T-helper 2 cell treated with Interferon-gamma antibody and Interleukin-4, amounts not matched to agents 100 ng/mL and 5 ng/mL, for 36 hours (primary cell): ENCODE measurements around the gene RHOT1. TPM values are rescaled to one million over a fixed set of nuclear protein-coding genes. Genes with fewer than 3 reads are reported as not detected.
"Not testable (repeated sequence)": the region's sequence is repeated elsewhere in the genome, so short reads cannot be mapped to it uniquely, and the experiment has no call there.

Experiments used
- intact Hi-C: fragments of 100-400 bp; cut with micrococcal nuclease; formaldehyde crosslinking; loops from one replicate; pipeline ENCODE4 v1.15.1; 2023
- total RNA-seq: library from RNA; stranded (reverse); gene quantifications from 2 replicates; pipeline ENCODE4 v1.2.3, GENCODE V29; 2022

Gene RHOT1
- total RNA-seq, 1 donor from 2014 or later = 26.1 TPM

DNA sequence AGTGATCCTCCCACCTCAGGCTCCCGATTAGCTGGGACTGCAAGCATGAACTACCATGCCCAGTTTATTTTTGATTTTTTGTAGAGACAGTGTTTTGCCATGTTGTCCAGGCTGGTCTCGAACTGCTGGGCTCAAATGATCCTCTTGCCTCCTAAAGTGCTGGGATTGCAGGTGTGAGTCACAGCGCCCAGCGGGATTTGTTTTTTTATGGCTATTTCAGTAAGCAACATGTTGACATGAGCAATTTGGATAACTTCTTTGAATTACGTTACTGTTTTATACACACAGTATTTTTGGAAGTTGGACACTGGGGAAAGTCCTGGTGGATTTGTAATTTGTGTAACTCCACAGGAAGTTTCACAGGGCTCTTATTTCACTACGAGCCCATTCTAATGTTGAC, 18.5 kb upstream of the RHOT1 start:
- intact Hi-C loops = no loop called here

DNA sequence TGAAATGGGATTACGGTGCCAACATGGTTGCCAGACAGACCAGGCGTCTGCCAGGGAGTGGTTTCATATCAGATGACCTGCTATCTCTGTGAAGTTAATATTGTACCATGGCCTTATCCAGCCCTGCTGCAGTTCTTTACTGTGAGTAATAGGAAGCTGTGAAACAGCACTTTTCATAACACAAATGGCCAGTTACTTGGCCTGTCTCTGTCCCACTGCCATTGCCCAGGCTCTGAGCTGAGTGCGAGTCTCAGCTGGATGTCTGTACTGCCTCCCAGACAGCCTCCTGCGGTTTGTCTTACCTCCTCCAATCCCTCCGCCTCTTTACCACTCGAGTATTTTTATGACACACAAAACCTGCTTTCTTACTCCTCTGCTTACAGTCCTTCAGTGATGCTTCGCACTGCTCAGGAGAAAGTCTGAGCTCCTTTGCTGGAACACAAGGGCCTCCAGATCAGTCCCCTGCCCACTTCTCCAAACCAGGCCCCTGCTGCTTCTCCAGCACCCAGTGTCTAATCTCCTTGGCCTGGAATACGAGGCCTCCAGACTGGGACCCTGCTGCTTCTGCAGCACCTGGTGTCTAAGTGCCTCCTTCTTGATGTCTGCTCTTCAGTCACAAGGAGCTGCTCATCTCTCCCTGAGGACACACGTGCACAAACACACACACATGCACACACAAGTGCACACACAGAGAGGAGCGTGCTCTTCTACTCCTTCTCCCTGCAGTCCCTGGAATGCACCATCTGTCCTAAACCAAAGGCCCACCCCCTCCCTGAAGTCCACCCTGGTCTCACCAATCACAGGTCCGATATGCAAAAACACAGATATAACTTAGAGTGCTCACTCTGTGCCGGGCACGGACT, 17.1 kb upstream of the RHOT1 start:
- intact Hi-C loops = no loop called here

DNA sequence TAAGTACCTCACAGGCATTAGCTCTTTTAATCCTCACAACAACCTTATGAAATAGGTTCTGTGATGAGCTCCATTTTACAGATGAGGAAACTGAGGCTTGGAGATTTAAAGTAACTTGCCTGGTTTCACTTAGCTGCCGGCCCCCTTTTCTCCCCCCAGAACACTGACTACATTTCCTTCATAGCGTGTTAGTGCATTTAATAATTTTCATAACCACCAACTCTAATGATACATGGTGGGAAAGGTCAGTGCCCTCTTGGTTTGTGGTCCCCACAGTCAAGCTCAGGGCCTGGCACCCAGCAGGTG, 16.5 kb upstream of the RHOT1 start:
- intact Hi-C loops = no loop called here

DNA sequence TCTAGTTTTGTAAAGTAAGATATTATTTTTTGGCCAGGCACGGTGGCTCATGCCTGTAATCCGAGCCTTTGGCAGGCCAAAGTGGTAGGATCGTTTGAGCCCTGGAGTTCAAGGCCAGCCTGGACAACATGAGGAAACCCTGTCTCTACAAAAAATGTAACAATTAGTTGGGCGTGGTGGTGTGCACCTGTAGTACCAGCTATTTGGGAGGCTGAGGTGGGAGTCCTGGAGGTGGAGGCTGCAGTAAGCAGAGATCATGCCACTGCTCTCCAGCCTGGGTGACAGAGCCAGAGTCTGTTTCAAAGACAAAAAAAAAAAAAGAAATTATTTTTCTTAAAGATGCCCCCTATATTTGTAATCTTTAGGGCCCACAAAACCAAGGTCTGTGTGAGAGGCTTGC, 16.0 kb upstream of the RHOT1 start:
- intact Hi-C loops = no loop called here

DNA sequence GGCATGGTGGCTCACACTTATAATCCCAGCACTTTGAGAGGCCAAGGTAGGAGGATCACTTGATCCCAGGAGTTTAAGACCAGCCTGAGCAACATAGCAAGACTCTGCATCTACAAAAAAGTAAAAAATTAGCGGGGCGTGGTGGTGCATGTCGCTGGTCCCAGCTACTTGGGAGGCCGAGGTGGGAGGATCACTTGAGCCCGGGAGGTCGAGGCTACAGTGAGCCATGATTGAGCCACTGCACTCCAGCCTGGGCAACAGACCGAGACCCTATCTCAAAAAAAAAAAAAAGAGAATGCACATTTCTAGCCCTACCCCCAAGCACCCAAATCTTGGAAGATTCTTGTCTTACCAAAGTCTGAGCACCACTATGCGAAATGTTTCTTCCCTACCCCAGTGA, 15.6 kb upstream of the RHOT1 start:
- intact Hi-C loops = no loop called here

DNA sequence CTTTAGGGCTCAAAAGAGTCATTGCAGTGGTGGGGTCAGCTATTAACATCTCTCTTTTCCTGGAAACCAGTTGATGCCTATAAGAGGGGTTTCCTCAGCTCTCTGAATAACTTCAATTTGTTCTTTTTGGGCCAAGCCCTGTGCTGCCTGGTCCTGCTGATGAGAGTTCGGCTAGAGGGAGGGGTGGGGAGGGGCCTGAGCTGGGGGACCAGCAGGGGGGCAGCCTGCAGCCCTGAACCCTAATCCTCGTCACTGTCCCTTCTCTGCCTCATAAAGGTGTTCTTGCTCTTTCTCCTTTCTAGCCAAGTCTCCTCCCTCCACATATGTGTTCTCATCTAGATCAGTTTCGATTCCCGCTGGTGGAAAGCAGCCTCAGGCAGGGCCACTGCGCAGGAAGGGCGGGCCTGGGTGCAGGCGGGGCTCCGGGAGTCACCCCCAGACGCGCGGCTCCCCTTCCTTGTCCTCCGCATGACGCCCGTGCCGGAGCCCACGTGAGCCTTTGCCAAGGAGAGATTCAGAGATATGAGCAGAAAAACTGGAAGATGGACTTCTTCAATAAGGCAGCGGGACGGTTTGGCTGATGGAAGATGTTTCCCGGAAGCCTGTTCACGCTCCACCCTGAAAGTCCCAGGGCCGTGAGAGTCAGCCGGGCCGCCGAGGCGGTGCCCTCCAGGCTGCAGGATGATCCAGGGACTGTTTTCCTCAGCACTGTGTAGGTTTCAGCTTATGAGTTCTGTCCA, 15.0 kb upstream of the RHOT1 start:
- intact Hi-C loops = no loop called here

DNA sequence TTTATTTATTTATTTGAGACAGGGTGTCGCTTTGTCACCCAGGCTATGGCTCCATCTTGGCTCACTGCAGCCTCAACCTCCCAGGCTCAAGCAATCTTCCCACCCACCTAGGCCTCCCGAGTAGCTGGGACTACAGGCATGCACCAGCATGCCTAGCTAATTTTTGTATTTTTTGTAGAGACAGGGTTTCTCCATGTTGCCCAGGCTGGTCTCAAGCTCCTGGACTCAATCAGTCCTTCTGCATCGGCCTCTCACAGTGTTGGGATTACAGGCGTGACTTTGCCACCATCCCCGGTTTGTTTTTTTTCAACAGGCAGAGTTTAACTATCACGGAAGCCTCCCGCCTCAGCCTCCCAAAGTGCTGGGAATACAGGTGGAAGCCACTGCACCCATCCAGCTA, 13.8 kb upstream of the RHOT1 start:
- intact Hi-C loops = not testable (repeated sequence)

DNA sequence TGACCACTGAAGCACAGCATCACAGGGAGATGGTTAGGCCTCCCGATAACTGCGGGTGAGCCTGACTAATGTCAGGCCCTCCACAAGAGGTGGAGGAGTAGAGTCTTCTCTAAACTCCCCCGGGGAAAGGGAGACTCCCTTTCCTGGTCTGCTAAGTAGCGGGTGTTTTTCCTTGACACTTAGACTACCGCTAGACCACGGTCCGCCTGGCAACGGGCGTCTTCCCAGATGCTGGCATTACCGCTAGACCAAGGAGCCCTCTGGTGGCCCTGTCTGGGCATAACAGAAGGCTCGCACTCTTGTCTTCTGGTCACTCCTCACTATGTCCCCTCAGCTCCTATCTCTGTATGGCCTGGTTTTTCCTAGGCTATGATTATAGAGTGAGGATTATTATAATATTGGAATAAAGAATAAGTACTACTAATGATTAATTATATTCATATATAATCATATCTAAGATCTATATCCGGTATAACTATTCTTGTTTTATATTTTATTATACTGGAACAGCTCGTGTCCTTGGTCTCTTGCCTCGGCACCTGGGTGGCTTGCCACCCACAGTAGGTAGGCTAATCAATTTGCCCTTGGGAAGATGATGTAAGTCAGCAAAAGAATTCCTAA, 6.7 kb upstream of the RHOT1 start:
- intact Hi-C loops = loop anchor here (10.0 kb wide), 1 partner anchor 201 kb away; the partner anchor contains the start of gene SUZ12

DNA sequence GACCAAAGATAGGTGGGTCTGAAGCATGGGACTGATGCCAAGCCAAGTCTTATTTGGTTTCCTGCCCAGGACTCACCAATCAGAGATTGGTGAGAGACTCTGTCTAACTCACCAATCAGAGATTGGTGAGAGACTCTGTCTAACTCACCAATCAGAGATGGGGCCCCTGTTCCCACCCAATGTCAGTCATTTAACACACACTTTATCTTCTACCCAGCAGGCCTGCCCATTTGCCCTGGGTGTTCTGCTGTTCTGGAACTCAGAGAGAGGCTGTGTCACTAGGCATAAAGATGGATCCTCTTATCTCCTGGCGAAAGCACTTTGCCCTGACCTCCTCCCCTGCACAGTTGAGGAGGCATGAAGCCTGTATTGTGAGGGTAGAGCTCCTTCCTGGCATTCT, 5.4 kb upstream of the RHOT1 start:
- intact Hi-C loops = loop anchor here (10.0 kb wide), 1 partner anchor 202 kb away; the partner anchor contains the start of gene SUZ12

DNA sequence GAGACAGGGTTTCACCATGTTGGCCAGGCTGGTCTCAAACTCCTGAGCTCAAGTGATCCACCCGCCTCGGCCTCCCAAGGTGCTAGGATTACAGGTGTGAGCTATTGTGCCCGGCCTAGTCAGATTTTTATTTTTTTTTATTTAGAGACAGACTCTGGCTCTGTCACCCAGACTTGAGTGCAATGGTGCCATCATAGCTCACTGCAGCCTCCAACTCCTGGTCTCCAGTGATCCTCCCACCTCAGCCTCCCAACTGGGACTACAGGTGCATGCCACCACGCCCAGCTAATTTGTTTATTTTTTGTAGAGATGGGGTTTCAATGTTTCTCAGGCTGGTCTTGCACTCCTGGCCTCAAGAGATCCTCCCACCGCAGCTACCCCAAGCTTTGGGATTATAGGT, 2.8 kb upstream of the RHOT1 start:
- intact Hi-C loops = loop anchor here (1.0 to 10.0 kb wide), 2 partner anchors 132 to 205 kb away; partner anchors contain the start of genes LRRC37B and SUZ12

DNA sequence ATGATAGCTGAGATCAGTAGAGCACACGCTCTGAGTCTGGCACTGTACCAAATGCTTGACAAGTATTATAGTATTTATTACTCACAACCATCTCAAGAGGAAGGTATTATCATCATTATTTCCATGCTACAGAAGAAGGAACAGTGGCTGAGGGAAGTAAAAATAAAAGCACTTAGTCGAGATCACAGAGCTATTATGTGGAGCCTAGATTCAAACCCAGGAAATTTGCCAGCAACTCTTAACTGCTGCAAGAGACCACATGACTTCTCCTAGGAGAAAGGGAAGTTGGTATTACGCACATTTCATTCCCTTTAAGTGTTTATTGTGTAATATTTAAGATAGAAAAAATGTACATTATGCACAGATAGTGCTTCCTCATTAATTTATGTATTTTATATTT, 1.0 kb upstream of the RHOT1 start:
- intact Hi-C loops = no loop called here

DNA sequence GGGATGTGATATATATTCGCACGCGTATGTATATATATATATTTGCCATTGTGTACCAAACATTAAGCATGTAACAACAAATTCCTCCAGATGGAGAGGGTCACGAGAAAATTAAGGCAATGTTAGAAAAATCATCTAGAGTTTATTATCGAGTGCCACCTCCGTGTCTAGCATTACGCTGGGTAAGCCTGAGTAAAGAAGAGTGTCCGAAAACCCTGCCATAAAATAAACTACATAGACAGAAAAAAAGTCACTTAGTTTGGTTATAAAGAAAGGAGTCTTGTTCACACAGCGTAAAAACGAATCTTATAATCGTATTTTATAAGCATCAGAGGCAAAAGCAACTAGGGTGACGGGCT, 644 bp upstream of the RHOT1 start:
- intact Hi-C loops = no loop called here

DNA sequence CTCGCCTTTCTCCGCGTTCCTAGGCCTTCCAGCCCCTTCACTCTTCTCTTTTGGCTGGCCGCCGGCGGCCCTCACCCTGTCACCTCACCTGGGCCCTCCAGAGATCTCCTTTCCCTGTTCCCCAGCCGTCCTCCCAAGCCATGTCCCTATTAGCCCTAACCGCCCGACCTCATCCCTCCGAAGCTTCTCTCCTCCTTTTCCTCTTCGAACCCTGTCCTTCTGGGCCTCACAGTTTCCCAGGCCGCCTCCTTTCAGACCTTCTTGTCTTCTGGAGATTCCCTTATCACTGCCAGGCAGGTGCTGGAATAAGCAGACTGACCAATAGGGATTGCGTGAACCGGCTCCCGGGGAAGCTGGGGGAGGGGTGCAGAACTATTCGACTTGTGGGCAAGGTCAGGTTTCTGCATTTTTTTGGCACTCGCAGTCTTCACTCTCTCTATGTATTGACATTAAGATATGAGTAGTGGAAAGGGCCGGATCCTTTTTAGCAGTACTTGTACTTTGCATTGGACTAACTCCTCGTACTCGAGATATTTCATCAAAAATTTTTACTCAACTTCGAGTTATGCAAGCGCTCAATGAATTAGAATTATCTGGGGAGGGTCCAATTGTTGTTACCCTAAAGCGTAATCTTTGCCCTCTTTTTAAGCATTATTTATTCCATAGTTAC, 690 bp downstream of the RHOT1 start:
- intact Hi-C loops = no loop called here

DNA sequence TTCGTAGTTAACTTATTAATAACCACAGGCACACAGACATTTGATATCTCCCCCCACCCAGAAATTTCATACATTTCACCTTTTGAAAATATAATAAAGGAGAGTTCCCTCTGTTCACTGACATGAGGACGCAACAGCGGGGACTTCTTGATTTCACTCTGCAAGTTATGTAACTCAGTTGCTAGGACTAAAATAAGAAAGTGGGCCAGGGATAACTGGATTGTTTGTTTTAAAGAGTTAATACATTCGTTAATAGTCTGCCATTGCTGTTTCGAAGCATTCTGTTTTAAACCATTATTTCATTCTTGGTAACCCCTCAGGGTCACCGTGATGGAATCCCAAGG, 1.2 kb downstream of the RHOT1 start:
- intact Hi-C loops = no loop called here

DNA sequence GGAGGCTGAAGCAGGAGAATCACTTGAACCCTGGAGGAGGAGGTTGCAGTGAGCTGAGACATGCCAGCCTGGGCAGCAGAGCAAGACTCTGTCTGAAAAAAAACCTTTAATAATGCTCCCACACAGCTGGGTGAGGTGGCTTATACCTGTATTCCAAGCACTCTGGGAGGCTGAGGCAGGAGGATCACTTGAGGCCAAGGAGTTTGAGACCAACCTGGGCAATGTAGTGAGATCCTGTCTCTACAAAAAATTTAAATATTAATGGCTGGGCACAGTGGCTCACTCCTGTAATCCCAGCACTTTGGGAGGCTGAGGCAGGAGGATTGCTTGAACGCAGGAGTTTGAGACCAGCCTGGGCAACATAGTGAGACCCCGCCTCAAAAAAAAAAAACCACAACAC, 2.1 kb downstream of the RHOT1 start:
- intact Hi-C loops = not testable (repeated sequence)

DNA sequence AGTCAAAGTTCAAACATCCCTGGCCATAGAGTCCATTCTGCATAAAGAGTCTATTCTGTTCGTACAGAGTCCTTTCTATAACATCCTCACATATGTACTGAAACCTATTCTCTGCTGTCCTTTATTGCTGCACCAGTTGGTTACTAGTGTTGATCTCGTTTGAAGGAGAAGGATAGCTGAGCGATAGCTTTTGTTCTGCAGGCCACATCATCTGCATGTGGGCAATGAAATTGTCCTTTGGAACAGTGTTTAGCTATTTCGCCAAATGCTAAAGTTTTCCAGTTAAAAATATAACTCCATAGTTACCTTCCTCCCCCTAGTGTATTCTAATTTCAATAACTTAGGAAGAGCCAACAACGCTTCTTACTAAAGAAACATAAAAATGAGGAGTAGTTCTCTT, 6.0 kb downstream of the RHOT1 start:
- intact Hi-C loops = no loop called here

DNA sequence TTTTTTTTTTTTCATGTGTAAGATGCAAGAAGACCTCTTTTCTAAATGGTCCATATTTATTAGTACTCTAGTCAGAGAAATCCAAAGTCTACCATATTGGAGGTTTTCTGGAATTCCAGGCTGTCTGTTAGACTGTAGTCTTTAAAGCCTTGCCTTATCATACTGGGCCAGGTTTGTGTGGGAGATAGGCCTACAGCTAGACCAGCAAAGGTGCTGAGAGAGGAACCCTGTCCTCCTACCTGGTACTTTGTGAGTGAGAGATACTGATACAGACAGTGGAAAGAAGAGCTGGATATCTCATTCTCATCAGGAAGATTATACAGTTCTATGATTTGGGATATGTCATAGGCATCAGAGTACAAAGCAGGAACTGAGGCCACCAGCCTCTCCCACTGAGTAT, 8.1 kb downstream of the RHOT1 start:
- intact Hi-C loops = no loop called here

DNA sequence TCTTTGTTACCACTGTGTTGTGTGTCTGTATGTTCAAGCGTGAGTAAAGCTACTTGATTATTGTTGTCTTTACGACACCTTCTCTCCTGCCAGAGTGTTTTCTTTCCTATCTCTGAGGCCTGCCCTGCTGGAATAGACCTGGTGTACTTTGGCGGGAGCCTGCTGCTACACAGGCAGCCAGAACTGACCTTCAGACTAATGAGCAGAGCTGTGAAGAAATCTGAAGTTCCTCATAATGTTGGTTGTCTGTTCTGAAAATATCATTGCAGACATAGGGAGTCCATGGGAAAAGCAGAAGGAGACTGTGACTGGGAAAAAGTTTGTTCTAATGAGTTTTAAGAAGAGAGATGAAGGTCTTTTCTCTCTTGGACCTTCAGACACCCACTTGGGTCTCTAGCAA, 9.8 kb downstream of the RHOT1 start:
- intact Hi-C loops = no loop called here

DNA sequence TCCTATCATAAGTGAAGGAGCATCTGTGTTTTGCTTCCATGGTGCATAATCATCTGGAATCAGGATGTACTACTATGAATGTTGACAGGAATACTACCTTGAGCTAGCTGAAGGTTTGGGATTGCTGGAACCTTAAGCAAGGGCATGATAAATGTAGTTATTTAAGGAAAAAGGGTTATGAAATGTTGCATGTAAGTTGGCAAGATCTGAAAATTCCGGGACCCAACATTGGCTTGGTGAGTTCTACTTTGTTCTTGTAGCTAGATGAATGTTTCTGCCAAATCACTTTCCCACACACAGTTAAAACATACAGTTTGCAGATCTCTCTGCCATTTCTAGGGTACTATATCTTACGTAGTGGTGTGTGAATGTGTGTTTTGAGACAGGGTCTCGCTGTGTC, 13.6 kb downstream of the RHOT1 start:
- intact Hi-C loops = no loop called here

DNA sequence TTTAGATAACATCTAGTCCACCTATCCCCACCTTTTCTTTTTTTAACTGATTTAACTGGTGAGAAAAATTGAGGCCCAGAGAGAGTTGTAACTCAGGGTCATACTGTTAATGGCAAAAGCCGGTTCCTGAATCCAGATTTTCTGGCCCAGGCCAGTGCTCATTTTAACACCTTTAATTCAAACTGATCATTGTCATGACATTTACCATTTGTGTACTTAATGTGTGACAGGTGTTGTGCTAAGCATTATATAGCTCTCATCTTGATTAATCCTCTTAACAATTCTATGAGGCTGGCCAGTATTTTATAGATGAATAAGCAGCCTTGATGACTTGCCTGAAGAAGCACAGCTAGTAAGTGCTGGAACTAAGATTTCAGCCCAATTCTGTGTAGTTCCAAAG, 14.4 kb downstream of the RHOT1 start:
- intact Hi-C loops = no loop called here

DNA sequence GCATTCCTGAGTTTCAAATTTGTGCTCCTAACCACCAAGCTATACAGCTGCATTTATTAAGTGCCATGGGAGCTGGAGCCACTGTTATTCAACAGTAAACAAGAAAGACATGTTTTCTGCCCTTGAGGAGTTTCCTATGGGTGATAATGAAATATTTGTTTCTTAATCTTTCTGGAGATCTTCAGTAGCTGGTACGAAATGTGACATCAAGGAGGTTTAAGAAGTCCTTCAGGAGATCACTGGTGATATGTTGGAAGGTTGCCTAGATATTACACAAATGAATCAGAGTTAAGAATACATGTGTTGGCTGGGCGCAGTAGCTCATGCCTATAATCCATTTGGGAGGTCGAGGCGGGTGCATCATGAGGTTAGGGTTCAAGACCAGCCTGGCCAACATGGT, 14.9 kb downstream of the RHOT1 start:
- intact Hi-C loops = no loop called here
